Body of pancreas (tissue), 4 donors: ENCODE data around the gene ARHGAP9. TPM values are rescaled to one million over a fixed set of nuclear protein-coding genes. Genes with fewer than 3 reads are reported as not detected.

Experiments
- ATAC-seq: fragments of 150-250 bp; one replicate; pipeline ENCODE4 v1.9.1; 2016
- DNase-seq, 4 donors: peaks; one replicate each; pipeline ENCODE4 v3.0.0-alpha.2; 2019
- H3K27ac ChIP-seq, 4 donors: fragments of 200-600 bp; sonication (generic); 1 replicate in 3 of 4; 2 replicates in 1 of 4; pipeline versions ENCODE4 v1.5.1 to v1.6.1; 2016 to 2019; ENCODE audit warnings: mild to moderate bottlenecking in 1 of 4, mixed read lengths in 1 of 4, moderate library complexity in 1 of 4
- H3K27me3 ChIP-seq, 2 donors: fragments of 200-600 bp; sonication (generic); one replicate each; pipeline ENCODE4 v1.6.0; 2016; ENCODE audit warnings: mild to moderate bottlenecking in 1 of 2
- H3K36me3 ChIP-seq, 2 donors: fragments of 200-600 bp; sonication (generic); replicated peaks in 1 of 2; 2 replicates each; pipeline ENCODE4 v1.5.1; 2016; ENCODE audit warnings: low read depth in 2 of 2; ENCODE audit not compliant: insufficient read depth in 1 of 2
- H3K4me1 ChIP-seq: fragments of 200-600 bp; sonication (generic); one replicate; pipeline ENCODE4 v1.6.0; 2016
- H3K4me3 ChIP-seq, 2 donors: fragments of 200-600 bp; sonication (generic); 1 replicate in 1 of 2; 2 replicates in 1 of 2; pipeline ENCODE4 v1.5.1; 2016 to 2019
- H3K9me3 ChIP-seq, 3 donors: fragments of 200-600 bp; sonication (generic); 1 replicate in 2 of 3; 2 replicates in 1 of 3; pipeline ENCODE4 v1.5.1; 2016
- CTCF ChIP-seq, 7 experiments: fragments of 450-650 bp in 4 of 7; fragments of 200-600 bp in 3 of 7; sonication (generic) in 3 of 7; IDR thresholded peaks; one replicate each; pipeline ENCODE4 v1.5.1; 2016 to 2019; ENCODE audit warnings: antibody characterized with exemption in 7 of 7
- POLR2A ChIP-seq, 3 donors: fragments of 450-650 bp; IDR thresholded peaks; one replicate each; pipeline ENCODE4 v1.6.1; 2016; ENCODE audit warnings: antibody characterized with exemption in 3 of 3, mild to moderate bottlenecking in 2 of 3
- WGBS, 2 donors: methylation state at CpG; one replicate each; pipeline ENCODE4 v1.1.5; 2017; 5-methylcytosine and 5-hydroxymethylcytosine counted together
- intact Hi-C: fragments of 100-400 bp; cut with DNase I; formaldehyde crosslinking; loops from one replicate; pipeline ENCODE4 v1.15.1; 2023
- total RNA-seq, 2 donors: library from RNA; depleted of rRNA; stranded (reverse); fragments of >200 nt; gene quantifications; one replicate each; pipeline ENCODE4 v1.1.0, GENCODE V29; 2016

The ARHGAP9 gene
- total RNA-seq, 2 donors from 2014 or later, result 18.9 TPM; not detected in 1

- Histone ChIP-seq H3K4me1 (peaks cover 22% of the 10 kb centered on the region), H3K36me3 (no peaks in the 10 kb centered on the region), H3K9me3 (no peaks in the 10 kb centered on the region), H3K27me3 (no peaks in the 10 kb centered on the region), H3K4me3 (no peak overlapping the region), H3K27ac (peak overlapping the region in 2 of 4 donors; percentile 73 to 80)
- intact Hi-C loops, result no loop called here
- no peak for DNase-seq
- TF ChIP-seq CTCF (IDR thresholded peaks at IDR 0.05) (peak in 2 of 7 experiments; percentile 3 to 6), POLR2A (IDR thresholded peaks at IDR 0.05) (no peak)
- WGBS, 2 donors, result 26 to 31% methylated on average over 5 of the region's 5 CpGs
- ATAC-seq, result no peak
These were observed 16.8 kb downstream of the ARHGAP9 start for GRCh38 chr12:57462912-57463253.

DNA sequence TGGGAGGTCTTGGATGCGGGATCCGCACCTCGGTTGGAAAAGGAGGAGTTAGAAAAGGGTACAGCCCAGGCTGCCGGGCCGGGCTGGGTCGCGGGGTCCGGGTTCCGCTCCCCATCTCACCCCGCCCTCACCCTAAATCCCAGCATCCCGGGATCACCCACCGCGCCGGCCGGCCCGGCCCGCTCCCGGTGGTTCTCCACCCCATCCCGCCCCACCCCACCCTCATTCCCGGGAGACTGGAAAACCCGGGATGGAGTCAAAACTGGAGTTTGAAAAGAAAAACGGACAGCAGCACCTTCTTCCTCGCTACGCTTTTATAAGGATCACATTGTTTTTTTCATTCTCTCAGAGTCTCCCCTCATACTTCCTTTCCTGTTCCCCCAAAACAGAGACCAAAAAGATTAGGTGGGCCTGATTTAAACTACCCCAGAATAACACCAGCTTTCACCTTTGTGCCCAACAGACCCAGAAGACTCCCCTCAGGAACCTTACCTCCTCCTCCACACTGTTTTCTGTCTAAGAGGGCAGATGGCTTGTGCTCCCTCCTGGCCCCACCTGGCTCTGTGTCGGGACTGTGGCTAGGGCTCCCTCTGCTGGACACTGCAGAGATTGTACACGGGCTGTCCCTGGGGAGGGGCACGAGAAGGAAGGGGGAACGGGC lies 17.3 kb downstream of the ARHGAP9 start:
- peaks cover 22% of the 10 kb centered on the region for H3K4me1 ChIP-seq
- H3K36me3 ChIP-seq, result no peaks in the 10 kb centered on the region
- H3K27me3 ChIP-seq, result no peaks in the 10 kb centered on the region
- intact Hi-C loops, result no loop called here
- H3K27ac ChIP-seq, result peak overlapping the region; percentile 62 to 86 (median 76)
- ATAC-seq (peak; percentile 83), DNase-seq (peak; percentile 87 to 90 (median 88))
- H3K9me3 ChIP-seq, result no peaks in the 10 kb centered on the region
- WGBS, 2 donors, result 0 to 1% methylated on average over 9 to 28 of the region's 28 CpGs
- TF ChIP-seq POLR2A (IDR thresholded peaks at IDR 0.05) (peak in 2 of 3 donors; percentile 39 to 42), CTCF (IDR thresholded peaks at IDR 0.05) (peak; percentile 88 to 96 (median 95))
- H3K4me3 ChIP-seq, result peak overlapping the region in 1 of 2 donors; percentile 17

GRCh38 chr12:57461917-57462250 lies 17.8 kb downstream of the ARHGAP9 start:
- DNase-seq (no peak), ATAC-seq (no peak)
- Histone ChIP-seq H3K4me3 (peak overlapping the region in 1 of 2 donors; percentile 17), H3K36me3 (no peaks in the 10 kb centered on the region), H3K27ac (peak overlapping the region in 3 of 4 donors; percentile 62 to 80 (median 73)), H3K9me3 (no peaks in the 10 kb centered on the region), H3K4me1 (peaks cover 22% of the 10 kb centered on the region), H3K27me3 (no peaks in the 10 kb centered on the region)
- TF ChIP-seq POLR2A (IDR thresholded peaks at IDR 0.05) (no peak), CTCF (IDR thresholded peaks at IDR 0.05) (no peak)
- intact Hi-C loops, result no loop called here
- WGBS, 2 donors, result 0 to 1% methylated on average over 7 to 9 of the region's 9 CpGs

DNA sequence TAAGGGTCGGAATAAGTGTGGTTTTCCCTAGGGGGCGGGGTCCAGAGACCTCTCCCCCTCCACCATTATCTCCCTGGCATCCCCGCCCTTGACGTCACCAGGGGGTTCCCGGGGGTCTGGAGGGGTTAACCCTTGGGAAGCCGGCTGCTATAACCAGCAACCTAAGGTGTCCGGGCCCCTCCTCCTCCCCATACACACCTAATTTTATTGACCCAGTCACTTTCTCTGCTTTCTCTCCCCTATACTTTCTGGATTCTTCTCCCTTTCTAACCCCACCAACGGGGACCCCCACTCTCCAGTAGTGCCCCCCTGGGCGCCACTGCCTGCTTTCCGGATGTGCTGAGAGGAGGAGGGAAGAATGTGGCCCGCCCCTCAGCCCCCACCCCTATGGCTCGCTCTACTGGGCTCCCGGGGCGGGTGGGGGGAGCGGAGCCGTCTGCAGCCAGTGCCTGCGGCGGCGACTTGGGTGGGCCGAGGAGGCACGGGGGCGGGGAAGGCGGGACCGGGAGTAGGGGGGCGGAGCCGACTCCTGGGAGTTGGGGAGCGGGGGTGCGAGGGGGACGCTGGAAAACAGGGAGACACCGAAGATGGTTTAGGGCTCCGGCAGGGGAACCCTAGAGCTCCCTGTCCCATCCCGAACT lies 18.3 kb downstream of the ARHGAP9 start:
- intact Hi-C loops, result no loop called here
- 0 to 1% methylated on average over 24 to 30 of the region's 32 CpGs for WGBS, 2 donors
- Histone ChIP-seq H3K27me3 (no peaks in the 10 kb centered on the region), H3K4me1 (peaks cover 22% of the 10 kb centered on the region), H3K27ac (peak overlapping the region in 1 of 4 donors; percentile 62), H3K9me3 (no peaks in the 10 kb centered on the region), H3K36me3 (no peaks in the 10 kb centered on the region), H3K4me3 (peak overlapping the region in 1 of 2 donors; percentile 17)
- ATAC-seq (no peak), DNase-seq (peak in 2 of 4 donors; percentile 47 to 53)
- TF ChIP-seq CTCF (IDR thresholded peaks at IDR 0.05), result no peak
- TF ChIP-seq POLR2A (IDR thresholded peaks at IDR 0.05), result no peak
